HG02981 (cell line): ENCODE results near the gene STK33.

Experiments used
- ATAC-seq: cut with Tn5 transposase; IDR thresholded peaks from one replicate; pipeline ENCODE4 v1.9.1; 2021; ENCODE audit warnings: mild to moderate bottlenecking, moderate library complexity; ENCODE audit not compliant: unreplicated experiment

Gene STK33

DNA sequence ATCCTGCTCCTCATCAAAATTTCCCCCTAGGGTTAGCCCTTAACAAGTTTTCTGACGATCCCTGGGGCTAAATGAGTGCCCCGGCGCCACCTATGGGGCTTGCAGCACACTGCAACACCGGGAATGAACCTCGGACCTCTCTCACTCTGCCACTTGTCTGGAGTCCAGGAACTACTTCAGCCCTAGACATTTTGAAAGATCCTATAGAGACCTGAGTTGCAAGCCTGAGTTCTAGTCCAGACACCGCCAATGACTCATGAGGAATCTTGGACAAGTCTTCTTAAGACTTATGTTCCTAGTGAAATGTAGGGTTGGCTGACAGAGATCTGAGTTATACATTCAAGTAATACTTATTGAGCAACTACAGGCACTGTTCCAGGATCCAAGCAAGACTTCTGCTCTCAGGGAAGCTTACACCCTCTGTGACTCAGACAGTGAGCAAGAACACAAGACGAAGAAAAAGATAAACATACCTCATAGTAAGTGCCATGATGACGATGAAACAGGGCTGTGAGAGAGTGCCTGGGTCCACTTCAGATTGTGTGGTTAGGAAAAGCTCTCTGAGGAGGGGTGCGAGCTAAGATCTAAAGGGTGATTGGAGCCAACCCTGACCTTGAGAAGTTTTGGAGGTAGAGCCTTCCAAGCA lies 10.2 kb upstream of the STK33 start:
- peak; percentile 75 for ATAC-seq

DNA sequence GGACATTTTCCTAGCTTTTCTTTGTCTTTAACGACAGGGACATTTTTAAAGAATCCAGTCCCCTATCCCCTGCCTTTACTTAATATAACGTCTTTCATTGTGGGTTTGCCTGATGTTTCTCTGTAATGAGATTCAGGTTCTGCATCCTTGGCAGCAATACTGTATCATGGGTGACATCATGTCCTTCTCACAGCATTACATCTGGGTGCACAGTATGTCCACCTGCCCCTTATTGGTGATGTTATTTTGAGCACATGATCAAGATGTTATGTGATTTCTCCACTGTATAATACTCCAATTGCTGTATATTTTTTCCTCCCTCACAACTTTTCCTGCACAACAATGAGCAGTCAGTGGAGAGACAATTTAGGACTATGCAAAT lies 9.7 kb upstream of the STK33 start:
- ATAC-seq: peak; percentile 18

DNA sequence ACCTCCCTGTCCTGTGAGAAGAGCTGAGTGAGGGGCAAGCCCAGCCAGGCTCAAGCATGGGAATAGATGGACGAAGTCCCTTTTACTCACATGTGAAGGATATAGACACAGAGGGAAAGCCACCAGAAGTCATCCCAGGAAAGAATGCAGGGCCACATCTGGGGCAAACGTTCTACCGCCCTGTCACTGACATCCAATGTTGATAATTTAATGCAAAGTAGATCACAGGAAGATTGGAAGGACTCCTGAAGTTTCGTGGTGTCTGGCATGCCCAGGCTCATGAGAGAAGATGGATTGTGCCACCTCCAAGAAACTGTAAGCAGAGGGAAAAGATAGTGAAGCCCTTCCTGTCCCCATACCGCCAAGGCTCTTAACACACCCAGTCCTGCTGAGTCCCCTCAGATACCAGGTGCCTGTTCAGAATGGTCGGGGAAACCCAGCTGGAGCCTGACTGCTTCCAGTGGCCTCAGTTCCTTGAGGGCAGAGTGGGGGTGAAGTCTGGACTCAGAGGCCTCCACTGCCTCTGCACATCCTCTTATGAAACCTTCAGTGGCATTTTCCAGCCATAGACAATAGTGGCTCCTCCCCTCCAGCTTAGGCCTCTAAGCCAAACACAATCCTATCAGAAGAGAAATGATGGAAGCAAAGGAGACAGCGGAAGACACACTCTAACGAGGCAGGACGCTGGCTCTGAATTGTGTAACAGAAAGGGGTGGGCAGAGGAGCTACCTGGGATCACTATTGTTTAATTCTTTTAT lies 7.5 kb upstream of the STK33 start:
- ATAC-seq: no peak

DNA sequence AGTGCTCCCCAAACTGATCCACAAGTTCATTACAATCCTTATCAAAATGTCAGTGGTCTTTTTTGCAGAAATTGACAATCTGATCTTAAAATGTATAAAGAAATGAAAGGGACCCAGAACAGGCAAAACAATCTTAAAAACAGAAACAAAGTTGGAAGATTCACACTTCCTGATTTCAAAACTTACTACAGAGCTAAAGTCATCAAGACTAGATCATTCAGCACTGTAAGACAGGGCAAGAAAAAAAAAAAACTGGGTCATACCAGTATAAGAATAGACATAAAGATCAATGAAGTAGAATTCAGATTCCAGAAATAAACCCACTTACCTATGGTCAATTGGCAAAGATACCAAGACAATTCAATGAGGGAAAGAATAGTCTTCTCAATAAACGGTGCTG lies 4.5 kb upstream of the STK33 start:
- ATAC-seq: no peak

DNA sequence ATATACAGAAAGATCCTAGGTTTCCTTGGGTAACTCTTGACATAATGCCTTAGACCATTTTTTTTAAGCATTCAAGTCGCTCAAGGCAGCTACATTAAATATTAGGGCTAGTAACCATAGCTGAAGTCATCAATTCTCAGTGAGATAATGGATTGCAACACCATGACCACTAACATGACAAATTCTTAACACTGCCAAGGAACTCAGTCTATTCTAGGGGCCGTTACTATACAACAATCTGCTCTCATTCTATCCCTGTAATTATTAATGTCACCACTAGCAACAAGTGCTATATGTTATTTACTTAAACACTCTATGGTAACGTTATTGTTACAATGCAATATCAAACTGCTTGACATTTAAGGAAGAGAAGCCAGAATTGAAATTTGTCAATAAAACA lies 3.2 kb upstream of the STK33 start:
- no peak for ATAC-seq

DNA sequence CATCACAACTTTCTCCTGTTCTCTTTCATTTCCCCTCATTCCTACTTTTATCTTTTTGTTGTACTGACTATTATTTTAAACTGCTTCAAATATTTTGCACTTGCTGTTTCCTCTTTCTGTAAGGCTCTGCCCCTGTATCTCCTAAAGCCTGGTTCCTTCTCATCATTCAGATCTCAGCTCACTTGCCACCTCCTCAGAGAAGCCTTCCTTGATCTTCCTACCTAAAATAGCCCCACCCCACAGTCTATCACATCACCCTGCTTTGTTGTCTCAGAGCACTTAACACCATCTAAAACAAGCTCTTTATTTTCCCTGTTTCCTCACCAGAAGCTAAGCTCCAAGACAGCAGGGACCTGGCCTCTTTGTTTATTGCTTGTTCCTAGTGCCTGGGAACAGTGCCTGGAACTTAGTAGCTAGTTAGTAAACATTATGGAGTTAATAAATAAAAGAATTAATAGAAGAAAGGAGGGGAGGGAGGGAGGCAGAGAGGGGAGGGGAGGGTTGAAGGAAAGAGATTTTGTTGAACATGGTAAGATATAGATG lies 2.5 kb upstream of the STK33 start:
- no peak for ATAC-seq

DNA sequence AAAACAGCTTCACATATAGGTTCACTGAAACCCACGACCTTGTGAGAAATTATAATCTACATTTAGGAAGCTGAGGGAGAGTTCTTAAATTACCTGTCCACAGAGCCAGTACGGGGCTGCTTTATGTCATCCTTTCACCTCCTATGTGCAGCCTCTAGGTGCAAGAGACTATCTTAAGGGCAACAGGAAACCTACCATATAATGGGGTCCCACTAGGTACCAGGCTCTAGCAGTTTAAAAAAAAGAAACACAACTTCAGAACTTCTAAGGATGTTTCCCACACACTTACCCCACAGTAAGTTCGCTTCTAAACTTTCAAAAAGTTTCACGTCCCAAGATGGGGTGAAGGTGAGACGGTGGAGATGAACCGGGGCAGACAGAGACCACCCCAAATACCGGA lies 573 bp downstream of the STK33 start:
- ATAC-seq: peak; percentile 25

DNA sequence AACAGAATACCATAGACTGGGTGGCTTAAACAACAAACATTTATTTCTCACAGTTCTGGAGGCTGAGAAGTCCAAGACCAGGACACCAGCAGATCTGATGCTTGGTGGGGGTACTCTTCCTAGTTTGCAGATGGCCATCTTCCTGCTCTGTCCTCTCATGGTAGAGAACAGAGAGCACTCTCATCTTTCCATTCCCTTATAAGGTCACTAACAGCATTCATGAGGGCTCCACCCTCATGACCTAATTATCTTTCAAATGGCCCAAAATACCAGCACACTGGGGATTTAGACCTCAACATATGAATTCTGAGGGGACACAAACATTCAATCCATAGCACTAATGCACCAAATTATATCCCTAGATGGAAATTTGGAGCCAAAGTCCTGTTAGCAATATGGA lies 6.1 kb downstream of the STK33 start:
- no peak for ATAC-seq

DNA sequence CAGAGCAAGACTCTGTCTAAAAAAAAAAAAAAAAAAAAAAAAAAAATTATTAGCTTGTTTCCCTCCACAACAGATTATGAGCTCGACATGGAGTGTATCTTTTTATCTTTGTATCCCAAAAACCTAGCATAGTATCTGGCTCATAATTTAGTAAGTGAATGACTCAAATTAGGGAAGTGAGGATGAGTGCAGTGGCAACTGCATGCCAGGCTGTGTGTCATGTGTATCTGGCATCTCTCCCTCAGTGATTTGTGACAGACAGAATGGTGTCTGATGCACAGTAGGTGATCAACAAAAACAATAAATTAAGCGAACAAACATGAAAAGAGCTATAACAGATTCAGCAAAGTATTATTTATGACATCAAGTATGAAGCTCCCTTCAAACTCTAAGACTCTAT lies 7.2 kb downstream of the STK33 start:
- no peak for ATAC-seq

DNA sequence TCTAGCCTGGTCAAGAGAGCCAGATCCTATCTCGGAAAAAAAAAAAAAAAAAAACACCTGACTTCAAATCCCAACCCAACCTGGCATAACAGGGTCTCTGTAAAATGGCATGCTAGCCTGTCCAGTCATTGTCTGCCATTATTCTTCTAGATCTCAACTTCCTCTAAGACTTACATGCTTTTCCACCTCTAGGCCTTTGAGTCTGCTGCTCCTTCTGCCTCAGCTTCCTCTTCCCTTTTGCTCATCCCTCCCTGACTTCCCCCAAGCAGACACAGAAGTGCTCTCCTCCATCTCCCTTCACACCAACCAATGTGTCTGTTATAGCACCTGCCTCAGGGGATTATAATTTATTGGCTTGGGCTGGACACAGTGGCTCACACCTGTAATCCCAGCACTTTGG lies 7.8 kb downstream of the STK33 start:
- ATAC-seq: no peak

DNA sequence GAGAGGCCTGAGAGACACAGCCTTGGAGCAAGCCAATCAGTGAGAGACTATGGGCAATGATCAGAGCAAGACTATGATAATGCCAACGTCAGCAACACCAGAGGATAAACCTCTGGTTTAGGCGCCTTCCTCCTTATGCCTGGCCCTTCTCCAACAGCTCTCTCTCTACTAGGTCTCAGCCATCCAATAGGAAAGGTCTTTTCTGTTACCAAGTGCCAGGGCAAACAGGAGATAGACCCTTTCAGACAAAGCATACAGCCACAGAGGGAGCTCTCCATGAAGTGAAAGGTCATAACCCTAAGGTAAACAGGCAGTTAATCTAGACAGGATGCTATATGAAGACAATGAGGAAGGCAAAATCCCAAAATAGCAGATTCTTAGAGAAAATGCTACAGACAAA lies 9.5 kb downstream of the STK33 start:
- ATAC-seq: no peak

DNA sequence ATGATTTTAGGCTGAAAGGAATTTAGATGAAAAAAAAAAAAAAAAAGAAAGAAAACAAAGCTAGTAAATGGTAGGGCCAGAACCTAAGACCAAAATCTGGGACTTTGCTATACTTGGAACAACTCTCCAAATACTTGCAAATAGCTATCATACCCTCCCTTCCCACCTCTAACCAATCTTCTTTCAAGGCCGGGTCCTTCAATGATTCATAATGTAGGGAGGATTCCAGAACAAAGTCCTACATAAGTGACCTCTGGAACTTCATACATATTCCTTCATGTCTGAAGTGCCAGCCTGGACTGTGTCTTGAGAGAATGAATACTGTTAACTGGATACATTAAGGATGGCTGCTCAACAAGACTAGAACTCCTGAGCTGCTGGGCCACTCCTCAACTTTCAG lies 9.9 kb downstream of the STK33 start:
- no peak for ATAC-seq

DNA sequence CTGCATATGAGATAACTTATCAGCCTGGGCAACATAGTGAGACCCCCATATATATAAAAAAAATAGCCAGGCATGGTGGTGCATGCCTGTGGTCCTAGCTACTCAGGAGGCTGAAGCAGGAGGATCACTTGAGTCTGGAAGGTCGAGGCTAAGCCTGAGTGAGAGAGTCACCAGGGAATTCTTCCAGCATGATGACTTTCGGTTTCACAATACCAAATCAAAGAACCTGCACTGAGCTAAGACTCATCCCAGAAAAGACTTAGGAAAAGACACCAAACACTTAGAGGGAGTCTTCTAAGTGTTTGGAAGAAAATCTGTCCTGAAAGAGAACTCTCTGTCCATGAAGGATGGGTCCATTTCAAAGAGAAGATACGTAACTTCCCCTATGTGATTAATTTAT lies 12.7 kb downstream of the STK33 start:
- ATAC-seq: no peak

DNA sequence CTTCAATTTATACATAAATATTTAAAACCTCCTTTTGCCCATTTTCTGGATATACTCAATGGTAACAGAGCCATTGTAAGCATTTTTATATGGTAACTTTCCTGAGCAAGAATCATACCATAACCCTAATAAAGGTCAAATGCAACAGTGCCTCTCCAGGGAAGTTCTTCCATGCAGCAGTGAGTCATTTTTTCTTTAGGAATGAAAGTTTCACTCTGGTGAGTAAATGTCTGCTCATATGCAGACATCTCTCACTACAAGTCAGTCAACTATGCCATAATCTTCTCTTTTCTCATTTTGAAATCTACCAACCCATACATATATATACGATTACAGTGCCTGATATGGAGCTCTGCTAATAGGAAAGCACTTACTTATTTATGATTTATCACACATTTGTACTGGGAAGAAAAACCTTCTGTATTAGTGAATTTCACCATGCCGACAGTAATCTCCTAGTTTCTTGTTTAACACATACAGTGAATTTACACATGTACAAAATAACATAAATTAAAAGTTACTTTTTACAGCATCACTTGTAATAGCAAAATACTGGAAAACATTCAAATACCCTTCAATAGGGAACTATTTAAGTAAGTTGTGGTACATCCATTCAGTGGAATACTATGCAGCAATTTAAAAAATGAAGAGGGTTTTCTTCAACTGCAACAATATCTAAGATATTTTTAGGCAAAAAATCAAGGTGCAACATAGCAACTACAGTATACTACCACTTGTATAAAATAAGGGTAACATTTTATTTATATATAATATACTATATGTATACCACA lies 16.0 kb downstream of the STK33 start:
- no peak for ATAC-seq

DNA sequence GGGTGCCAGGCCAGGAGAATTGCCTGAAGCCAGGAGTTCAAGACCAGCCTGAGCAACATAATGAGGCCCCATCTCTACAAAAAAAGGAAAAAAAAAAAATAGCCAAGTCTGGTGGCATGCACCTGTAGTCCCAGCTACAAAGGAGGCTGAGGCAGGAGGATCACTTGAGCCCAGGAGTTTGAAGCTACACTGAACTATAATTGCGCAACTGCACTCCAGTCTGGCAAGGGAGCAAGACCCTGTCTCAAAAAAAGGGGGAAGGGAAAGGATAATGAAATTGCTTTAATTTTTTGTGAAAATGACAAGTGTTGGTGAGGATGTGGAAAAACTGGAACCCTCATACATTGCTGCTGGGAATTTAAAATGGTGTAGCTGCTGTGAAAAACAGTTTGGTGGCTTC lies 19.2 kb downstream of the STK33 start:
- ATAC-seq: no peak

DNA sequence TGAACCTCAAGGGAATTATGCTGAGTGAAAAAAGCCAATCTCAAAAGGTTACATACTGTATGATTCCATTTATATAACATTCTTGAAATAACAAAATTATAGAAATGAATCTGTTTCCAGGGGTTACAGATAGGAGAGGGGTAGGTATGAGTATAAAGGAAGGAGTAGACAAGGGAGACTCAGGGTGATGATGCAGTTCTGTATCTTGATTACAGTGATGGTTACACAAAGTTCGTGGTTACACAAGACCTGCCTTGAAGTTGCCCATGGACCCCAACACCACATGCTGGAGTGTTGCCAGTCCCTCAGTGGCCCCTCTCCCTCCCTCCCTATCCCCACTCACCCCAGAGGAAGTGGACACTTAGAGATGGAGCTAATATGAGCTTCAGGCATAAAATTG lies 20.3 kb downstream of the STK33 start:
- no peak for ATAC-seq

DNA sequence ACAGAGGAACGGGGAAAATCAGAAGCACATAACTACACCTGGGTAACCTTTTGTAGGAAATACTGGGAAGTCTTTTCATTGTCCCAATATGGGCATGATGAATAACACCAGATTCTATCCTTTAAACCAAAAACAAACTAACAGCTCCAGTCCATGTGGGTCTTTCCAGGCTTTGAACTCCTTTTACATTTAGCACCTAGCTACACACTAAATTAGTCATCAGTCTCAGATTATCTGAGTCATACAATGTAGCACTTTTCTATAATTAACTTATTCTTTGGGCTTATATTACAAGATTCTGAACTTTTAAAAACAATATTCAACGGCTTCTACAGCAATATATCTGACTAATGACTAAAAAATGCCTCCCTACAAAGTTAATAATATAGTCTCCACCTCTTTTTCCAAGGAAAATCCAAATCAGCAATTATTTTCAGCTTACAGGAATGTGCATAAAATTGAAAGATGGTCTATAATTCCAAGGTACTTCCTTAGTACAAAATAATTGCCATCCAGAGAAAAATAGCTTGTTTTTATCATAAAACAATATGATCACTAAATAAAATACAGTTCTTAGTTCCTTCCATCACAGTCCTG lies 26.3 kb downstream of the STK33 start:
- peak; percentile 59 for ATAC-seq

DNA sequence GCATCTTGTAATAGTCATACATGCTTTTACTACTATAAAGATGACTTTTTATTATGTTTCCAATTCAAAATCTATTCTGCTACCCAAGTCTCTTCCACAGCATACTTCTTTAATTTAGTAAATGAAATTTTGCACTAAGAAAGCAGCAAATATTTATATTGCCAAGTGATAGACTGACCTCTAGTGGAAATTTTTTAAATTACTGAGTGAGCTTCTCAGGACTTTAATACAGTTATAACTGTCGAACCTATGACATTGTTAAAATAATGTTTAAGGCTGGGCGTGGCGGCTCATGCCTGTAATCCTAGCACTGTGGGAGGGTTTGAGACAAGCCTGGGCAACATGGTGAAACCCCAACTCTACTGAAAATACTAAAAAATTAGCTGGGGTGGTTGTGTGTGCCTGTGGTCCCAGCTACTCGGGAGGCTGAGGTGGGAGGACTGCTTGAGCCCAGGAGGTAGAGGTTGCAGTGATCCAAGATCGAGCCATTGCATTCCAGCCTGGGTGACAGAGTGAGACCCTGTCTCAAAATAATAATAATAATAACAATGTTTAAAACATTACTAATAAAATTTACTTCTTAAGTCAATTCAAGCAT lies 27.3 kb downstream of the STK33 start:
- no peak for ATAC-seq

DNA sequence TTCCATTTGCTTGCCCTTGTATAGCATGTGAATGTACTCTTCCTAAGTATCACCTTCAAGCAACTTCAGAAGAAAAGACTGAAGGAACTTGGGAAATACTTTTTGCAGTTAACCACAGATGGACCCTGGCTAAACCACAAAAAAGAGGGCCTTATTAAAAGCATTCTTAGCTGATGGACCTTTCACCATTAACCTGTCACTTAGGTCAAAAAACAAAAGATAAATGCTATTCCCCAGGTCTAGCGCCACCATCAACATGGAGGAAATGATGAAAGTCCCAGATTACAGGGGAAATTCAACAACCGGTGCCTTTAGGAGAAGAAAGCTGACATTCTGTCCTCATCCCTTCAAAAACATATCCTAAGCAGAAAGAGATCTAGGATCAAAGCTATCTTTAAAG lies 29.5 kb downstream of the STK33 start:
- no peak for ATAC-seq

DNA sequence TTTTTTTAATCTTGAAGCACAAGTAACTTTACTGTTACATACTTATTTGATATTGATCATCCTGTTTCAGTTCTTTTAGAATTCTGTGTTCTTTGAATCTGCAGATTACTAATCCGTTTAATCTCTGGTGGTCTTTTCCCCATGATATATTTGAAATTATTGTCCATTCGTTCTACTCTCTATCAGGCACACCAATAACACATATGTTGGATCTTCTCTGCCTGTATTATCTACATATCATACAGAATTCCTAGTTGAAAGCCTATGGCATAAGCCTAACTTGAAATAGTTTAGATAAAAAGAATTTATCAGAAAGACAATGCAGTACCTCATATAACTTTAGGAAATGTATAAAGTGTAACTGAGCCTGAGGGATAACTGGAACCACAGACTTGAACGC lies 32.6 kb downstream of the STK33 start:
- no peak for ATAC-seq

DNA sequence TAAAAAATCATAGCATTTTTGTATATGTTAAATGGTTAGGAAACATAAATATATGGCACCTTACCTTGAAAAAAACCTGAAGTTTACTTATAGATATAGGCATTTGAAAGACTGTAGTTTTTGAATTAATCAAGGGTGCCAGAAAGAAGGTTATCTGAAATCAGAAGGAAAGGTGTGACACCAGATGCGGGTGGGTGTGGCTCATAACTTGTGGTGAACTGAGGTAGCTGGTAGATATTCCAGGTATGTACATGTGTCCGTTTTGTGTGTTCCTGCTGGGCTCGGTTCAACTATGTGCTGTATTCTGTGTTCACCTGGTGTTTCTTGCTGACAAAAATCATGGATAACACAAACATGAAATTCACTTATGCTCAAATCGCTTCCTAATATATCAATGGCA lies 35.6 kb downstream of the STK33 start:
- no peak for ATAC-seq
